Stimulated activated naive CD8-positive, alpha-beta T cell treated with anti-CD3 and anti-CD28 coated beads, Interleukin-15, Interleukin-2, amounts not matched to agents 100 U/mL and 50 U/mL, for 24 hours (primary cell): ENCODE data around the gene SUSD4.

ENCODE experiments used
- ATAC-seq: fragments of 150-1000 bp; cut with Tn5 transposase; one replicate; pipeline ENCODE4 v1.10.0; 2021
- DNase-seq: peaks from one replicate; pipeline ENCODE4 v3.0.0; 2021

Gene SUSD4

DNA sequence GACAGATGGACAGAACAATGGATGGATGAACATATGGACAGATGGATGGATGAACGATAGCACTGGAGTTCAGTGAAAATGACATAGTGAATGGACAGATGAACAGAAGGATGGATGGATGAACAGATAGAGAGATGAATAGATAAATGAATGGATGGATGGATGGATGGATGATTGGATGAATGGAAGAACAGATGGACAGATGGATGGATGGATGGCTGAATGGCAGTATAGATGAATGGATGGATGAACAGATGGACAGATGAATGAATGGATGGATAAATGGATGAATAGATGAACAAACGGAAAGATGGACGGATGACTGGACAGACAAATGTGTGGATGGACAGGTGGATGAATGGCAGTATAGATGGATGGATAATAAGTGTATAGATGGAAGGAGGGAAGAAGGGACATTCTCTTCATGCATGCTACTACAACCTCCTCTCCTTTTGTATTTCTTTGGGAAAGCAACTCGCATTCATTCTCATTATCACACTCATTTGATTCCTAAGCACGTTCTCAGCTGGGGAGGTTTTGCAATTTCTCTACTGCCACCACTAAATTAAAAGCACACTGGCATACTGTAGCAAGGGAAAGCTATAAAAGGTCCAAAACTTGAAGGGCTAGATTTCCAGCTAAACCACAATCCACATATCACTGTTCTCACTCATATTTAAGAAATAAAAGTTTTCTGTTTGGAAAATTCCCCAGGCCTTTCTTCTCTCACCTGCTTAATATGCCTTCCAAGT, 34.1 kb downstream of the SUSD4 start:
- no peak for DNase-seq
- no peak for ATAC-seq

DNA sequence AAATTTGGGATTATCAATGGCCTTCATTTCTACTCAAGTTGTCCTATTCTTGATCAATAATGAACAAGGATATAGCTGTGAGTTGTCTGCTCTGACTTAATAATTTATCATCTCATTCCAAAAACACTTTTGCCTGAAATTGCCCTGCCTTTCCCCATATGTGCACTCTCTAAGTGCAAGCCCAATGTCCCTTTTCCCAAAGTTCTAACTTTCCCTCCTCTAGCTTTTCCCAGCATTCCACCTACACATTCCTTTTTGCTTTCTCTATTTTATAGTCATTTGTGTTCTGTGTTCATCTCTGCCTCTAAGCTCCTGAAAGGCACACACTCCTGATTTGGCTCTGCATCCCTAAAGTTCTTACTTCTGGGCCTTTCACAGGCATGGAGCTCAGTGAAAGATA, 34.7 kb downstream of the SUSD4 start:
- no peak for DNase-seq
- no peak for ATAC-seq

DNA sequence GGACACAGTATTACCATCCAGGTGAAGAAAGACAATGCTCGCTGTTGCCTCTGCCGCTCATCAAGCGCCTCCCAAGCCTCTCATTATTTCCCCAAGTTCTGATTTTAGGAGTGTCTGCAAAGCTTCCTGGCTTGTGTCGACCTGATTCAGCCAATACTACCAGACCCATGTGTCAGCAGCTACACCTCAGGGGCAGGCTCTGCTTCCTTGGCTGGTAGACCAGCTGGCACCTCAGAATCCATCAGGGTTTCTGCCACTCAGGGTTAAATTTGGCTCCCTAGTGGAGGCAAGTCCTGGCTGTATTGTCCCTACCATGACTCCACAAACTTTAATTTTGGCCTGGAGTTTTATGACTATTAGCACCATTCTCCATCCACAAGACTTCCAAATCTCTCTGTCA, 35.4 kb downstream of the SUSD4 start:
- DNase-seq = no peak
- no peak for ATAC-seq

DNA sequence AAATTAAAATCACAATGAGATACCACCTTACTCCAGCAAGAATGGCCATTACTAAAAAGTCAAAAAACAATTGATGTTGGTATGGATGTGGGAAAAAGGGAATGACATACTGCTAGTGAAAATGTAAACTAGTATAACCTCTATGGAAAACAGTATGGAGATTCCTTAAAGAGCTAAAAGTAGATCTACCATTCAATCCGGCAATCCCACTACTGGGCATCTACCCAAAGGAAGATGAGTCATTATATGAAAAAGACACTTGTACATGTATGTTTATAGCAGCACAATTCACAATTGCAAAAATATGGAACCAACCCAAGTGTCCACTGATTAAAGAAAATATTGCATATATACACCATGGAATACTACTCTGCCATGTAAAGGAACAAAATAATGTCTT, 37.2 kb downstream of the SUSD4 start:
- ATAC-seq (no peak), DNase-seq (no peak)

DNA sequence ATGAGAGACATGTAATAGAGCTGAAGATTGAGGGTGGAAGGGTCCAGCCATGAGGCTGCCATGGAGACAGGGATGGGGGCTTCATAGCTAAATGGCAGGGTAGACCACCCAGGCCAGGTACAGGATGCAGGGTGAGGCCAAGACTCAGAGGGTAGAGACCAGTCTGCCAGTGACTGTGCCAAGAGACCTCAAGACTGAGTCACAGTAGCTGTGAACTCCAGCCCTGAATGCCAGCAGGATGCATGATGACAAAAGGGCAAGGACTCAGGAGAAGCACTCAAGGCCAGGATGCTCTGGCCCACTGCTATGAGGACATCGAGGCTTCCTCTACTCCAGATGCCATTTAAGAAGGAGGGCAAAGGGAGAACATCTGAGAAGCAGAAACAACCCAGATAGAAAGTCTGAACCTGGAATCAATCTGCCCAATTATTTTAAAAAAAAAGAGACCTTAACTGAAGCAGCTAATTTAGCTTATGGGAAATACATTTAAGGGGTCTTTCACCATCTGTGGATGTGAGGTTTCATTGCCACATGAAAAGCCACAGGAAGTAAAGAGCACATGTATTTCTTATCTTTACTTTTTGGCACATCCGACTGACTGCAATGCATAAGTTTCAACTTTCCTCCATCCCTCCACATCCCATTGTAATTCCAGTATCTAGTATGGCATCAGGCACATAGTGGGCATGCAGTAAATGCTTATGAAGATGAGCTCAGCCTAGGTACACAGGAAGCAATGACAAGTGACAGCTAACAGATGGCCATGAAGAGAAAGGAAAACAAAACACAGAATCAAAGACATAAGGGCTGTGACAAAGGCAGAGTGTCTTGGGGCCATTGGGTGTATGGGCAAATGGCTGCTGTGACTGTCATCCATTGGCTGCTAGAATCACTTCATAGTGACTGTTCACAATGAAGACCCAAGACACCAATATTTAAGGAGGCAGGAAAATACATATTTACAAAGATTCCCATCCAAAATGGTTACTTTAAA, 40.2 kb downstream of the SUSD4 start:
- peak; percentile 19 for DNase-seq
- peak; percentile 85 for ATAC-seq

DNA sequence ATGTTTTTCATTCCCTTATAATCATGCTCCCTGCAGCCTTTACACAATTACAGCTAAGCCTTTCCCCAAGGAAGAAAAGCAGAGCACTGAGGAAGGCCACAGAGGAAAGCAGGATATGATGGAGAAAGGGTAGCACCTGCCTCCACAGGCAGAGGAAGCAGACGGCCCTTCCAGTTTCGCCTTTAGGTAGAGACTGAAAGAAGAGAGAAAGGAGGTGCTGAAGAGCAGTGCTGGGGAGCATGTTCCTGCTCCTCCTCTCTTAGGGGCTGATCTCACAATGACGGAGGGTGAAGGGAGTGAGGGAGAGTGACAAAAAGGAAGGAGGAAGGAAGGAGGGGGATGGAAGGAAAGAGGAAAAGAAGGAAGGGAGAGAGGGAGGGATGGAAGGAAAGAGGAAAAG, 41.1 kb downstream of the SUSD4 start:
- DNase-seq (no peak), ATAC-seq (no peak)

DNA sequence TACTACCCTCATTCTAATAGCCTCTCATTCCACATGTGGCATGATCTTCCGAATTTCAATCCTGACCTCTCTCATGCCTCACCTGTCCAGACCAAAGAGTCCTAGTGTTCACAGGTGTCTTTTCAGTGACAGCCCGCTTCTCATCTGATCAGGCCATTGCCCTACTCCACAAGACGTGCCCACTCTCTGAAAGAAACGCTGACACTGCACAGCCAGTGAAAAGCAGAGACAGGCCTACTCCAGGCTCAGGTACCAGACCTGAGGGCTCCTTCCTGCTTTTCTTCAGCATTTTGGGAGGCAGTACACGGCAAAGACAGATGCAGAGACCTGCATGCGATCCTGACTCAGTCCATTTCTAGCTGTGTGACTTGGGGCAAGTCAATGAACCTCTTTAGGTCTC, 43.0 kb downstream of the SUSD4 start:
- no peak for ATAC-seq

DNA sequence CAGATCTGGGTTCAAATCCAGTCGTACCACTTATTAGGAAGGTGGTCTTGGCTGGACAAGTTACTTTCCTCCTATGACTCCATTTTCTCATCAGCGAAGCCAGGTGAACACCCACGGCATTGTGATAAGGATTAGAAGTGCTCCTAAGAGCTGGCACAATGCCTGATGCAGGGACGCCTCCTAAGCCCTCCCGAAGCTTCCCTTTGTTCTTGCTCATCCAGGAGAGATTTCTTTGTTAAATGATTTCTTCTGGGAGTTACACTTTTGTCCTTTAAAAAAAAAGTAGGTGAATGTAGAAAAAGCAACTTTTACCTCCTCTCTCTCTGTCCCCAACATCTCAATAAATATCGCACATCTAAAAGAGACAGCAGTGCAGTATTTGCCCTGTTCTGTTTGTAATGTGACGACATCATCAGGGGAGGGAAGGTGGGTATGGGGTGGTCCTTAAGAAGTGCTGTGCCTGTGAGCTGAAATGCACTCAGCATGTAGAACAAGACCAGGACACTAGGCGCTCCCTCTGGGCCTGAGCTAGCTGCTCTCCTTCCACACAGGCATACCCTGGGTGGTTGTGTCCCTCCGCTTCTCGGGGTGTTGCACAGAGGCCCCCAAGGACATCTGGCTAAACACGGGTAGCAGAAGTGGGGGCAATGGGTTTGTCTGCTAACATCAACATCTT, 43.9 kb downstream of the SUSD4 start:
- DNase-seq (no peak), ATAC-seq (no peak)

More for the DNA sequence above, 43.0 kb downstream of the SUSD4 start:
- DNase-seq = no peak

DNA sequence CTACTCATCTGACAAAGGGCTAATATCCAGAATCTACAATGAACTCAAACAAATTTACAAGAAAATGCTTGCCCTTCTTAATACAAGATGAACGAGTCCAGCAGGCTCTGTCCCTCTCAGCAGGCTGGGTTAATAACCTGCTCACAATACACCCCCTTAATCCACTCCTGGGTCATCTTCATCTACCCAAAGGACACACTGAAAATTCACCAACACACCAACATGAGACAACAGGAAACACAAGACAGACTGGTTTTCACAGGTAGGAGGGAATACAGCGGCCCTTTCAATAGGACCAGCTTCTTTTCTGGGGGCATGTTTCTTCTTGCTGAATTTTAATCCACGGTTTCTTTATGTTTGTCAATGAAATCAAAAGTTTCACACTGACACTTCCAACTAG, 44.6 kb downstream of the SUSD4 start:
- DNase-seq (no peak), ATAC-seq (no peak)

DNA sequence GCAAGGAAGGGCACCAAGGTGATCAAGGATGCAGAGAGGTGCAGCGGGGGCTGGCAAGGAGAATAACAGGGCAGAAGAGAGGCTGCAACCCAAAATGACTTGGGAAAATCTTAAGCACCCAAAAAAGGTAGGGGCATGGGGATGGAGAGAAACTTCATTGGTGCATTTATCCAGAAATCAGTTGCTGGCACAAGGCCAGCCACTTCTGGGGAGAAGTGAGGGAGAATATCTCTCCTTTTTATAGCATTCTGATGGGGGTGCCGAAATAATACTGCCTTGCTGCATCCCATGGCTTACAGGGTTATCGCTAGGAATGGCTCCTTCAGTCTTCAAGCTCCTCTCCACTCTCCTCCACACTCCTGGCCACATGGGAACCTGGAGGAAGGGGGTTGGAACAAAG, 47.9 kb downstream of the SUSD4 start:
- no peak for DNase-seq
- ATAC-seq = no peak

DNA sequence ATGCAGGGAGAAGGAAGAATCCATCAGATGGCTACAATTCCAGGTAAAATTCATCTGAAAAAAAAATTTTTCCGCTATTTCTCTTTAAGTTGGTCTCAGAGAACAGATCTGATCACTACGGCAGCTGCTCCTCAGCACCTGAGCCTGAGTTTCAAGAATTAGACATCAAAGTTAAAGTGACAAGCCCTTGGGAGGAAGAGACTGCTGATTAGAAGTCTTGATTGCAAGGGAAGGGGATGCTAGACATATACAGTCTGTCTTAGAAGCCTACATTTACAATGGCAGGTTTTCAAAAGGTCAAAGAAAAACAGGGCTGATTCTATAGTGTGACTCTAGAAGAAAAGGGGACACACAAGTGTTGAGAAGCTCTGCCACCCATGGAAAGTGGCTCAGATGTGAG, 48.3 kb downstream of the SUSD4 start:
- DNase-seq (no peak), ATAC-seq (no peak)

DNA sequence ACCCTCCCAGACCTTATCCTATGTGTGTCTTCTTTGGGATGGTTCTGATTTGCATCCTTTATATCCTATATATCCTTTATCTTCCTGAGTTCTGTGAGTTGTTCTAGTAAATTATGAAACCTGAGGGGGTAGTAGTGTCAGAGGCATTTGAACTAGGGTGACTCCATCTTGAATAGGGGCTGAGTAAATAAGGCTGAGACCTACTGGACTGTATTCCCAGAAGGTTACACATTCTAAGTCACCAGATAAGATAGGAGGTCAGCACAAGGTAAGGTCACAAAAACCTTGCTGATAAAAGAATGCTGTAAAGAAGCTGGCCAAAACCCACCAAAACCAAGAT, 50.6 kb downstream of the SUSD4 start:
- DNase-seq (no peak), ATAC-seq (no peak)

DNA sequence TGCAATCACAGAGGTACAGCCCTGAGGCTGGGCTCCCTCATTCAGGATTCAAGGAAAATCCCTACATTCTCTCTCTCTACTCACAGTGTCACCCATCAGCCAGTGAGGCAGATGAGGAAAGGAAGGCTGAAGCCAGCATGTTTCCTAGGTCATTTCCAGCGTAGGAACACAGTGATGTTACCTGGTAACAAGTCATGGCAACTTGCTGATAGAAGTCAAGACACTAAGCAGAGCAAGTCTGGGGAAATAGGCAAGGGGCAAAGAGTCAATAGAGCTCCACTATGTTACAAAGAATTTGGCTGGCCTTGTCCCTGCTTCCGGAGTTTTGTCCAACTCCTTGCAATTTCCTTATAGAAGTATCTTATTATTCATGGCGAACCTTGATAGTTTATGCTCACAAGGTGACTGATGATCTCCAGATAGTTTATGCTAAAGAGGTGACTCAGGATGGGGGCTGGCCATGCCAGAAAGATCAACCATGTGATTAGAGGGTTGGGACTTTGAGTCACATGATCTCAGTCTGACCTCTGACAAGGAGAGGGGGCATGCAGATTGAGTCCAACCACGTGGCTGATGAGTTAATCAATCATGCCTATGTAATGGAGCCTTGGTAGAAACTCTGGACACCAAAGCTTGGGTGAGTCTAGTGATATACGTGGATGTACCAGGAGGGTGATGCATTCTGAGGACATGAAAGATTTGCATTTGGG, 51.1 kb downstream of the SUSD4 start:
- DNase-seq (no peak), ATAC-seq (no peak)

DNA sequence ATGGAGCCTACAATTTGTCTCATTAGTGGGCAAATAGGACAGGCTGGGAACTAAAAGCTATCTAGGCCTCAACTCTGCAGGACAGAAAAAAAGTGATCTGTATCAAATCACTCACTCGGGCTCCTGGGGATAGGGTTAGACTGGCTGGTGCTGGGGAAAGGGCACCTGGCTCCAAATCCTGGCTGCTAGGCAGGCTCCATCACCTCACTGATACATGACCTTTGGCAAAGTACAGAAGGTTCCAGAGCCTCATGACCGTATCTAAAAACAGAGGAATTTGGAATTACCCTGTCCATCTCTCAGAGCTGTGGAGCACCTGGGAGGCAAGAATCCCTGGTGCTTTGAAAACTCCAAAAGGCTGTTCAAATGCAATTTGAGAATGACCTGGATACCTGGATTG, 51.7 kb downstream of the SUSD4 start:
- DNase-seq (no peak), ATAC-seq (no peak)

DNA sequence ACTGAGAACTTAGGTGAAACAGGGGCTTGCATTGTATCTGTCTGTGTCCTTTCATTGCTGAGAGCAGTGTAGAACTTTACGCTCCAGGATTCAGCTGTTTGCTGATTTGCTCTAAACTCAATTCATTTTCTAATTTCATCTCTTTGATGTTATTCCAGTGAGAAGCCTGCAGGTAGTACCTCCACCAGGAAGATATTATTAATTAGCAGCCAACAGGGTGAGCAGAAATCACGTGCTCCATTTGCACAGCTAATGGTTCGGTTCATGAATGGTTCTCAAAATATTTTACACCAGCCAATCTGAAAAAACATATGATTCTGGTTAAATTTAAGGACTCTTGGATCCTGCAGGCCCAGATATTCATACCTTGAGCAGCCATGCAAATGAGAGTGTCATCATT, 52.1 kb downstream of the SUSD4 start:
- DNase-seq (no peak), ATAC-seq (no peak)

DNA sequence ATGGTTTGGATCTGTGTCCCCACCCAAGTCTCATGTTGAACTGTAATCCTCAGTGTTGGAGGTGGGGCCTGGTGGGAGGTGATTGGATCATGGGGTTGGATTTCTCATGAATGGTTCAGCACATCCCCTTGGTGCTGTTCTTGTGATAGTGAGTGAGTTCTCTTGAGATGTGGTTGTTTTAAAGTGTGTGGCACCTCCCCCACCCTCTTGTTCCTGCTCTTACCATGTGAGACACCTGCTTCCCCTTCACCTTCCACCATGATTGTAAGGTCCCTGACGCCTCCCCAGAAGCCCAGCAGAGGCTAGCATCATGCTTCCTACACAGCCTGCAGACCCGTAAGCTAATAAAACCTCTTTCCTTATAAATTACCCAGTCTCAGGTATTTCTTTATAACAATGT, 55.8 kb downstream of the SUSD4 start:
- no peak for ATAC-seq
- DNase-seq = no peak

DNA sequence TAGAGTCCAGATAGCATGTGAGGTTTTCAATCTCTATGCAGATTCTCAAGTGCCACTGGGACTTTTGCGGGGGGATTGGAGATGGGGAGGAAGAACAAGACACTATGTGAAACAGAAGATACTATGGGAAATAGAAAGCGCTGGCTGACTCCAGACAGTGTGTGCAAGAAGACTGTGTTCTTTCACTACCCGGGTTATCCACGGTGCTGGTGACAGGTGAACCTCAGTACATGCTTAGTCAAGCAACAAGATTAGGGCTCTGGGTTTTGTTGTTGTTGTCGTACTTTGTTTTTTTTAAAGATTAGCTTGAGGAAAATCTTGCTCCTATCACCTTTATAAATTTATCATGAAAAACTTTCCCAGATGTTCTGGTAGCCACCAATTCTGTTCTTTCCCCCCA, 56.4 kb downstream of the SUSD4 start:
- ATAC-seq = no peak

DNA sequence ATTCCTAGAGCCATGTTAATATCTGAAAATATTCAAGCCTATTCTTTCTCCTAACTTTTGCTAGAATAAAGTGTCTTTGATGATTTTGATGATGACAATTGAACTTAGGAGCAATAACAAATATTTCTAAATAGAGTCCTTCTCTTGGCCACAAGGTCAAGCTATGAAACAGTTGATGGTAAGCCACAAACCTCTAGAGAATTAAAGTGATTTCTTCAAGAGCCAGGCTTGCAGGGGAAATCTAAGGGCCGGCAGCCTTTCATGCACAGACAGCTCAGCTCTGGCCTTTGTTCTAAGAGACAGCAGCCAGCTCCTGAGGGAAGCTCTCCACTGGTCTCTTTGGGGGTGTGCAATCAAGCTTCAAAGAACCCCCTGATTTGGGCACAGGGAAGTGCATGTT, 59.0 kb downstream of the SUSD4 start:
- DNase-seq (no peak), ATAC-seq (no peak)

More for the DNA sequence above, 56.4 kb downstream of the SUSD4 start:
- DNase-seq = no peak

DNA sequence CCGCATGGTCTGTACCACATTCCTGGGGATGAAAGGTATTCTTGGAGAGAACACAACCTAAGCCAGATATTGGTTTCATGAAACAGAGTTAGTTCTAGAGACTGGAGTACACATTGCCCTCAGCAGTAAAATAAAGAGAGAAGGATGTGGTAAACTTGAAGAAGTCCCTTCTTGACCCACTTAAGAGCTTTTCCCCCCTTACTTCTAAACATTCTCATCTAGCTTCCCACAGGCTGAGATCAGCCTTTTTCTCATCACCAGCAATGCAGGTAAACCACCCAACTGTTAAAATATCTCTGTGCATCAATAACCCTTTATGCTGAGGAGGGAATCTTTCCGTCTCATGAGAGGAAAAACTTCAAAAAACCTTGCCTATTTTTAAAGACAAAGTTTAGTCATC, 62.6 kb downstream of the SUSD4 start:
- DNase-seq = no peak
- ATAC-seq = no peak

DNA sequence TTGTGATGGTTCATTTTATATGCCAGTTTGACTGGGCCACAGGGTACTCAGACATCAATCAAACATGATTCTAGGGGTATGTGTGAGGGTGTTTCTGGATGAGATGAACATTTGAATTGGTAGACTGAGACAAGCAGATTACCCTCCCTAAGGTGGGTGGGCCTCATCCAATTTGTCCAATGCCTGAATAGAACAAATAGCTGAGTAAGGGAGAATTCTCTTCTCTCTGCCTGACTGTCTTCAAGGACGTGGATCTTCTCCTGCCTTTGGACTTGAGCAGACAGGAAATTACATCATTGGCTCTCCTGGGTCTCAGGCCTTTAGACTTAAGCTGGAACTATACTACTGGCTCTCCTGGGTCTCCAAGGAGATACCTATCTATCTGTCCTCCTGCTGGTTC, 64.4 kb downstream of the SUSD4 start:
- no peak for DNase-seq
- no peak for ATAC-seq

DNA sequence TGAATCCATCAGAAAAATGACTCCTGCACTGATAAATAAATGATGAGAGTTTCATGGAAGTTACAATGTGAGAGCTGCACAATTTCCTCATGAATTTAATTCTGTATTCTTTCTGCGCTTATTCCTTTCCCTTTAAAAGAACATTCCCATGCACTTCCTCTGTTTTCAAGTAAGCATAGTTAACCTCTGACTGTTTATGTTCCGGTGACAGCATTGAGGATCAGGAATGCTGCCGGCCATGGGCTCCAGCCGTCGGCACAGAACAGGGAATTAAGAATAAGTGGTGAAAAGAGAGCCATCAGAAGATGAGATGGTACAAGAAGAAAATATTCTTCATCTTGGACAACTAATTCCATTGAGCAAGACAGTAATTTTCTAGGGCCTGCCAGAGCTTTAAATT, 65.3 kb downstream of the SUSD4 start:
- DNase-seq = no peak

DNA sequence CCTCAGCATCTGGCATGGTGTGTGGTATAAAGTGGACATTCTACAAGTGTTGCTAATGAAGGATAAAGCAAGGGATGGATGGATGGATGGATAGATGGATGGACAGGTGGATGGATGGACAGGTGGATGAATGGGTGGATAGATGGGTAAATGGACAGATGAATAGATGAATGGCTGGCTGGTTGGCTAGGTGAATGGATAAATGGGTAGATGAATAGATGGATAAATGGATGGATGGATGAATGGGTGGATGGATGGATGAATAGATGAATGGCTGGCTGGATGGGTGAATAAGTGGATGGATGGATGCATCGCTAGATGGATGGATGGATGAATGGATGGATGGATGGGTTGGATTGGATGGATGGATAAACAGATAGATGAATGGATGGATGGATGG, 66.2 kb downstream of the SUSD4 start:
- no peak for DNase-seq
- ATAC-seq = no peak

More for the DNA sequence above, 65.3 kb downstream of the SUSD4 start:
- no peak for ATAC-seq
